HepG2 (cell line): ENCODE measurements around the gene NFKB1. TPM values are rescaled to one million over a fixed set of nuclear protein-coding genes. Genes with fewer than 3 reads are reported as not detected.

Experiments used
- CEBPG ChIP-seq: IDR thresholded peaks from 2 replicates; pipeline ENCODE4 v1.6.1; 2016
- FOXP1 ChIP-seq, 2 experiments: fragments of 450-650 bp in 1 of 2; IDR thresholded peaks; 2 replicates each; pipeline ENCODE4 v1.6.1; 2017 to 2018; ENCODE audit warnings: antibody characterized with exemption in 1 of 2
- IKZF1 ChIP-seq: fragments of 450-650 bp; IDR thresholded peaks from 2 replicates; pipeline ENCODE4 v1.7.1; 2016
- IRF2 ChIP-seq: IDR thresholded peaks from 2 replicates; pipeline ENCODE4 v1.6.1; 2018; ENCODE audit warnings: missing genetic modification reagents, missing compliant biosample characterization
- JUN ChIP-seq: sonication (generic); formaldehyde crosslinking; IDR thresholded peaks from 2 replicates; pipeline ENCODE4 v1.4.0; 2020; ENCODE audit warnings: mild to moderate bottlenecking, missing genetic modification reagents
- NR3C1 ChIP-seq: sonication (generic); formaldehyde crosslinking; IDR thresholded peaks from 2 replicates; pipeline ENCODE4 v1.4.0; 2020; ENCODE audit warnings: missing genetic modification reagents
- SRSF9 ChIP-seq: fragments of 200-400 bp; formaldehyde crosslinking; IDR thresholded peaks from 2 replicates; pipeline ENCODE4 v1.6.1; 2018; ENCODE audit warnings: borderline replicate concordance, mild to moderate bottlenecking, low read depth, low read length; ENCODE audit not compliant: insufficient read depth, poor library complexity, severe bottlenecking
- ZNF331 ChIP-seq: sonication (generic); formaldehyde crosslinking; IDR thresholded peaks from 2 replicates; pipeline ENCODE4 v1.4.0; 2020; ENCODE audit warnings: missing genetic modification reagents
- ZNF75D ChIP-seq: sonication (generic); formaldehyde crosslinking; IDR thresholded peaks from 2 replicates; pipeline ENCODE4 v1.8.1; 2023; ENCODE audit warnings: missing genetic modification reagents, mild to moderate bottlenecking, borderline replicate concordance
- ZNF792 ChIP-seq: IDR thresholded peaks from 2 replicates; pipeline ENCODE4 v1.6.1; 2016
- polyA plus RNA-seq, 8 experiments: library from polyadenylated mRNA; depleted of rRNA in 3 of 8; stranded (reverse) in 7 of 8; unstranded in 1 of 8; fragments of >200 nt; fragmentation: Illumina TruSeq in 4 of 8; extraction: Trizol in 4 of 8; gene quantifications; 2 replicates each; pipeline versions ENCODE4 v1.2.1 to v1.2.3, GENCODE V29; 2011 to 2016; ENCODE audit warnings: low read depth in 4 of 8, missing spikeins in 1 of 8, mixed read lengths in 1 of 8; ENCODE audit not compliant: insufficient read depth in 1 of 8
- total RNA-seq, 5 experiments: library from RNA; depleted of rRNA; stranded (reverse); fragments of >200 nt; fragmentation: Illumina TruSeq; extraction: Trizol; gene quantifications; 2 replicates each; pipeline ENCODE4 v1.2.3, GENCODE V29; 2016; ENCODE audit warnings: low read depth in 1 of 5
- TF ChIP-seq, protein P1 (sequence below): sonication (generic); formaldehyde crosslinking; IDR thresholded peaks from 2 replicates; pipeline ENCODE4 v1.5.0; 2020; ENCODE audit warnings: missing genetic modification reagents, mild to moderate bottlenecking, borderline replicate concordance
- TF ChIP-seq, protein P2 (sequence below): sonication (generic); formaldehyde crosslinking; IDR thresholded peaks from 2 replicates; pipeline ENCODE4 v1.9.0; 2021; ENCODE audit warnings: mild to moderate bottlenecking, missing genetic modification reagents
- TF ChIP-seq, protein P3 (sequence below): sonication (generic); formaldehyde crosslinking; IDR thresholded peaks from 2 replicates; pipeline ENCODE4 v1.8.1; 2023; ENCODE audit warnings: missing genetic modification reagents, mild to moderate bottlenecking, borderline replicate concordance
- TF ChIP-seq, protein P4 (sequence below): sonication (generic); formaldehyde crosslinking; IDR thresholded peaks from 2 replicates; pipeline ENCODE4 v1.8.0; 2022; ENCODE audit warnings: mild to moderate bottlenecking, missing genetic modification reagents; ENCODE audit not compliant: insufficient replicate concordance
- TF ChIP-seq, protein P5 (sequence below): sonication (generic); formaldehyde crosslinking; IDR thresholded peaks from 2 replicates; pipeline ENCODE4 v1.8.1; 2022; ENCODE audit warnings: low read depth, mild to moderate bottlenecking, missing genetic modification reagents
- TF ChIP-seq, protein P6 (sequence below): IDR thresholded peaks from 2 replicates; pipeline ENCODE4 v1.6.1; 2016; ENCODE audit warnings: missing genetic modification reagents, missing compliant biosample characterization

NFKB1 gene
- total and polyA plus RNA-seq, 2 of the 13 experiments (the other 11 are each of a cell fraction or from before 2014, with no cell fraction given) = 15.4 to 31.6 TPM

DNA sequence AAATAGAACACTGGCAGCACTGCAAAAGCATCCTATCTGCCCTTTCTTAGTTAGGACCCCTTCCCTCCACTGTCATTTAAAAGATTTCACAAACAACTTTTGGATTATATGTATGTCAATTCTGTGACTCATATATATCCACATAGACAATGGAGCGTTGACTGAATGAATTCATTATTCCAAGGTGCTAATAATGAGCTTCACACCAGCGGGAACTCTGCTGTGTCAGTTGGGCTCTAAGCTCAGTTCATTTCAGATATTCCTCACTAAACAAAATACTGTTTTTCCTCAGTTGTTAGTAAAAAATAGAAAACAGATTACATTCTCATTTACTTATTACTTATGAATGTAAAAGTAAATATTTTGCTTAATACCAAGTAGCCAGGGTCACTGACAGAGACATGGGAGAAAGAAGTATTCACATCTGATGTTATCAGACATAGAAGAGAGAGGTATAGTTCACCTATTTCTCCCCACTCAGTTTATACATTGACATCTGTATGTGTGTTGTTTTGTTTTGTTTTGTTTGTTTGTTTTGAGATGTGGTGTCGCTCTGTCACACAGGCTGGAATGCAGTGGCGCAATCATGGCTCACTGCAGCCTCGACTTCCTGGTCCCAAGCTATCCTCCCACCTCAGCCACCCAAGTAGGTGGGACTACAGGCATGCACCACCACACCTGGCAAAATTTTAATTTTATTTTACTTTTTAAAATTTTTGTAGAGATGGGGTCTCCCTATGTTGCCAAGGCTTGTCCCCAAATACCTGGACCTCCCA, 10.9 kb downstream of the NFKB1 start (continued):
- TF ChIP-seq, protein P1, sequence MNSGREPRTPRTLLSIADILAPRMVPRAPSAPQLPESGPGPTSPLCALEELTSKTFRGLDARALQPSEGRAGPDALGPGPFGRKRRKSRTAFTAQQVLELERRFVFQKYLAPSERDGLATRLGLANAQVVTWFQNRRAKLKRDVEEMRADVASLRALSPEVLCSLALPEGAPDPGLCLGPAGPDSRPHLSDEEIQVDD (CRISPR knock-in tag) = no peak
- 0 out of 2 replicates have a peak, but pooled peaks have one; percentile 9 for TF ChIP-seq CEBPG (CRISPR knock-in tag)
- no peak for TF ChIP-seq JUN (CRISPR knock-in tag)
- no peak for TF ChIP-seq SRSF9
- TF ChIP-seq, protein P2, sequence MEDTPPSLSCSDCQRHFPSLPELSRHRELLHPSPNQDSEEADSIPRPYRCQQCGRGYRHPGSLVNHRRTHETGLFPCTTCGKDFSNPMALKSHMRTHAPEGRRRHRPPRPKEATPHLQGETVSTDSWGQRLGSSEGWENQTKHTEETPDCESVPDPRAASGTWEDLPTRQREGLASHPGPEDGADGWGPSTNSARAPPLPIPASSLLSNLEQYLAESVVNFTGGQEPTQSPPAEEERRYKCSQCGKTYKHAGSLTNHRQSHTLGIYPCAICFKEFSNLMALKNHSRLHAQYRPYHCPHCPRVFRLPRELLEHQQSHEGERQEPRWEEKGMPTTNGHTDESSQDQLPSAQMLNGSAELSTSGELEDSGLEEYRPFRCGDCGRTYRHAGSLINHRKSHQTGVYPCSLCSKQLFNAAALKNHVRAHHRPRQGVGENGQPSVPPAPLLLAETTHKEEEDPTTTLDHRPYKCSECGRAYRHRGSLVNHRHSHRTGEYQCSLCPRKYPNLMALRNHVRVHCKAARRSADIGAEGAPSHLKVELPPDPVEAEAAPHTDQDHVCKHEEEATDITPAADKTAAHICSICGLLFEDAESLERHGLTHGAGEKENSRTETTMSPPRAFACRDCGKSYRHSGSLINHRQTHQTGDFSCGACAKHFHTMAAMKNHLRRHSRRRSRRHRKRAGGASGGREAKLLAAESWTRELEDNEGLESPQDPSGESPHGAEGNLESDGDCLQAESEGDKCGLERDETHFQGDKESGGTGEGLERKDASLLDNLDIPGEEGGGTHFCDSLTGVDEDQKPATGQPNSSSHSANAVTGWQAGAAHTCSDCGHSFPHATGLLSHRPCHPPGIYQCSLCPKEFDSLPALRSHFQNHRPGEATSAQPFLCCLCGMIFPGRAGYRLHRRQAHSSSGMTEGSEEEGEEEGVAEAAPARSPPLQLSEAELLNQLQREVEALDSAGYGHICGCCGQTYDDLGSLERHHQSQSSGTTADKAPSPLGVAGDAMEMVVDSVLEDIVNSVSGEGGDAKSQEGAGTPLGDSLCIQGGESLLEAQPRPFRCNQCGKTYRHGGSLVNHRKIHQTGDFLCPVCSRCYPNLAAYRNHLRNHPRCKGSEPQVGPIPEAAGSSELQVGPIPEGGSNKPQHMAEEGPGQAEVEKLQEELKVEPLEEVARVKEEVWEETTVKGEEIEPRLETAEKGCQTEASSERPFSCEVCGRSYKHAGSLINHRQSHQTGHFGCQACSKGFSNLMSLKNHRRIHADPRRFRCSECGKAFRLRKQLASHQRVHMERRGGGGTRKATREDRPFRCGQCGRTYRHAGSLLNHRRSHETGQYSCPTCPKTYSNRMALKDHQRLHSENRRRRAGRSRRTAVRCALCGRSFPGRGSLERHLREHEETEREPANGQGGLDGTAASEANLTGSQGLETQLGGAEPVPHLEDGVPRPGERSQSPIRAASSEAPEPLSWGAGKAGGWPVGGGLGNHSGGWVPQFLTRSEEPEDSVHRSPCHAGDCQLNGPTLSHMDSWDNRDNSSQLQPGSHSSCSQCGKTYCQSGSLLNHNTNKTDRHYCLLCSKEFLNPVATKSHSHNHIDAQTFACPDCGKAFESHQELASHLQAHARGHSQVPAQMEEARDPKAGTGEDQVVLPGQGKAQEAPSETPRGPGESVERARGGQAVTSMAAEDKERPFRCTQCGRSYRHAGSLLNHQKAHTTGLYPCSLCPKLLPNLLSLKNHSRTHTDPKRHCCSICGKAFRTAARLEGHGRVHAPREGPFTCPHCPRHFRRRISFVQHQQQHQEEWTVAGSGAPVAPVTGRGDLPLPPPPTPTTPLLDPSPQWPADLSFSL (CRISPR knock-in tag) = no peak
- TF ChIP-seq, protein P3, sequence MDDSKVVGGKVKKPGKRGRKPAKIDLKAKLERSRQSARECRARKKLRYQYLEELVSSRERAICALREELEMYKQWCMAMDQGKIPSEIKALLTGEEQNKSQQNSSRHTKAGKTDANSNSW (CRISPR knock-in tag) = no peak
- no peak for TF ChIP-seq ZNF331
- no peak for TF ChIP-seq IRF2 (CRISPR knock-in tag)
- TF ChIP-seq FOXP1 (IDR thresholded peaks at IDR 0.05) = no peak
- peak; percentile 68 for TF ChIP-seq FOXP1 (CRISPR knock-in tag; IDR thresholded peaks at IDR 0.05)
- TF ChIP-seq, protein P4, sequence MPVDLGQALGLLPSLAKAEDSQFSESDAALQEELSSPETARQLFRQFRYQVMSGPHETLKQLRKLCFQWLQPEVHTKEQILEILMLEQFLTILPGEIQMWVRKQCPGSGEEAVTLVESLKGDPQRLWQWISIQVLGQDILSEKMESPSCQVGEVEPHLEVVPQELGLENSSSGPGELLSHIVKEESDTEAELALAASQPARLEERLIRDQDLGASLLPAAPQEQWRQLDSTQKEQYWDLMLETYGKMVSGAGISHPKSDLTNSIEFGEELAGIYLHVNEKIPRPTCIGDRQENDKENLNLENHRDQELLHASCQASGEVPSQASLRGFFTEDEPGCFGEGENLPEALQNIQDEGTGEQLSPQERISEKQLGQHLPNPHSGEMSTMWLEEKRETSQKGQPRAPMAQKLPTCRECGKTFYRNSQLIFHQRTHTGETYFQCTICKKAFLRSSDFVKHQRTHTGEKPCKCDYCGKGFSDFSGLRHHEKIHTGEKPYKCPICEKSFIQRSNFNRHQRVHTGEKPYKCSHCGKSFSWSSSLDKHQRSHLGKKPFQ = no peak
- no peak for TF ChIP-seq ZNF792 (CRISPR knock-in tag)
- TF ChIP-seq ZNF75D (CRISPR knock-in tag) = no peak
- TF ChIP-seq, protein P5, sequence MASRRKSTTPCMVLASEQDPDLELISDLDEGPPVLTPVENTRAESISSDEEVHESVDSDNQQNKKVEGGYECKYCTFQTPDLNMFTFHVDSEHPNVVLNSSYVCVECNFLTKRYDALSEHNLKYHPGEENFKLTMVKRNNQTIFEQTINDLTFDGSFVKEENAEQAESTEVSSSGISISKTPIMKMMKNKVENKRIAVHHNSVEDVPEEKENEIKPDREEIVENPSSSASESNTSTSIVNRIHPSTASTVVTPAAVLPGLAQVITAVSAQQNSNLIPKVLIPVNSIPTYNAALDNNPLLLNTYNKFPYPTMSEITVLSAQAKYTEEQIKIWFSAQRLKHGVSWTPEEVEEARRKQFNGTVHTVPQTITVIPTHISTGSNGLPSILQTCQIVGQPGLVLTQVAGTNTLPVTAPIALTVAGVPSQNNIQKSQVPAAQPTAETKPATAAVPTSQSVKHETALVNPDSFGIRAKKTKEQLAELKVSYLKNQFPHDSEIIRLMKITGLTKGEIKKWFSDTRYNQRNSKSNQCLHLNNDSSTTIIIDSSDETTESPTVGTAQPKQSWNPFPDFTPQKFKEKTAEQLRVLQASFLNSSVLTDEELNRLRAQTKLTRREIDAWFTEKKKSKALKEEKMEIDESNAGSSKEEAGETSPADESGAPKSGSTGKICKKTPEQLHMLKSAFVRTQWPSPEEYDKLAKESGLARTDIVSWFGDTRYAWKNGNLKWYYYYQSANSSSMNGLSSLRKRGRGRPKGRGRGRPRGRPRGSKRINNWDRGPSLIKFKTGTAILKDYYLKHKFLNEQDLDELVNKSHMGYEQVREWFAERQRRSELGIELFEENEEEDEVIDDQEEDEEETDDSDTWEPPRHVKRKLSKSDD = no peak
- TF ChIP-seq, protein P6, sequence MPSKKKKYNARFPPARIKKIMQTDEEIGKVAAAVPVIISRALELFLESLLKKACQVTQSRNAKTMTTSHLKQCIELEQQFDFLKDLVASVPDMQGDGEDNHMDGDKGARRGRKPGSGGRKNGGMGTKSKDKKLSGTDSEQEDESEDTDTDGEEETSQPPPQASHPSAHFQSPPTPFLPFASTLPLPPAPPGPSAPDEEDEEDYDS (CRISPR knock-in tag) = no peak
- no peak for TF ChIP-seq NR3C1 (CRISPR knock-in tag)
- TF ChIP-seq IKZF1 = no peak
